ENCODE results near the gene NUP93. TPM values are rescaled to one million over a fixed set of nuclear protein-coding genes. Genes with fewer than 3 reads are reported as not detected.
"Not testable (repeated sequence)": the region's sequence is repeated elsewhere in the genome, so short reads cannot be mapped to it uniquely, and the experiment has no call there.

NUP93 gene
- total RNA-seq, 1 experiment from 2014 or later, result 87.7 TPM

- DNase-seq (ENCODE audit: extremely low read depth, low read depth), result no peak
Observed at GRCh38 chr16:56774016-56774680, 44.2 kb downstream of the NUP93 start.

- DNase-seq (ENCODE audit: extremely low read depth, low read depth), result no peak
Observed at GRCh38 chr16:56775162-56775561, 45.2 kb downstream of the NUP93 start.

- no peak for DNase-seq (ENCODE audit: extremely low read depth, low read depth)
Observed at GRCh38 chr16:56776562-56776961, 46.6 kb downstream of the NUP93 start.

- no peak for DNase-seq (ENCODE audit: extremely low read depth, low read depth)
Observed at GRCh38 chr16:56777001-56777400, 47.1 kb downstream of the NUP93 start.

GRCh38 chr16:56777482-56777881, 47.6 kb downstream of the NUP93 start:
- no peak for DNase-seq (ENCODE audit: extremely low read depth, low read depth)

- no peak for DNase-seq (ENCODE audit: extremely low read depth, low read depth)
Observed at GRCh38 chr16:56779906-56780305, 50.0 kb downstream of the NUP93 start.

- DNase-seq (ENCODE audit: extremely low read depth, low read depth), result no peak
Observed at GRCh38 chr16:56780646-56781045, 50.7 kb downstream of the NUP93 start.

GRCh38 chr16:56781528-56781961, 51.6 kb downstream of the NUP93 start:
- DNase-seq (ENCODE audit: extremely low read depth, low read depth), result no peak

- DNase-seq (ENCODE audit: extremely low read depth, low read depth), result no peak
Observed at GRCh38 chr16:56783344-56783743, 53.4 kb downstream of the NUP93 start.

GRCh38 chr16:56785317-56785716, 55.4 kb downstream of the NUP93 start:
- no peak for DNase-seq (ENCODE audit: extremely low read depth, low read depth)

GRCh38 chr16:56787167-56787566, 57.2 kb downstream of the NUP93 start:
- no peak for DNase-seq (ENCODE audit: extremely low read depth, low read depth)

- DNase-seq (ENCODE audit: extremely low read depth, low read depth), result no peak
Observed at GRCh38 chr16:56788435-56788834, 58.5 kb downstream of the NUP93 start.

GRCh38 chr16:56789360-56789759, 59.4 kb downstream of the NUP93 start:
- DNase-seq (ENCODE audit: extremely low read depth, low read depth), result peak; percentile 72

- no peak for DNase-seq (ENCODE audit: extremely low read depth, low read depth)
Observed at GRCh38 chr16:56792967-56793366, 63.0 kb downstream of the NUP93 start.

- DNase-seq (ENCODE audit: extremely low read depth, low read depth), result peak; percentile 53
Observed at GRCh38 chr16:56793492-56793891, 63.6 kb downstream of the NUP93 start.

GRCh38 chr16:56795011-56795410, 65.1 kb downstream of the NUP93 start:
- DNase-seq (ENCODE audit: extremely low read depth, low read depth), result no peak

- DNase-seq (ENCODE audit: extremely low read depth, low read depth), result not testable (repeated sequence)
Observed at GRCh38 chr16:56797038-56797437, 67.1 kb downstream of the NUP93 start.

GRCh38 chr16:56797861-56798260, 67.9 kb downstream of the NUP93 start:
- no peak for DNase-seq (ENCODE audit: extremely low read depth, low read depth)

- no peak for DNase-seq (ENCODE audit: extremely low read depth, low read depth)
Observed at GRCh38 chr16:56798955-56799354, 69.0 kb downstream of the NUP93 start.

GRCh38 chr16:56800355-56800754, 70.4 kb downstream of the NUP93 start:
- DNase-seq (ENCODE audit: extremely low read depth, low read depth), result no peak

GRCh38 chr16:56801762-56802161, 71.8 kb downstream of the NUP93 start:
- no peak for DNase-seq (ENCODE audit: extremely low read depth, low read depth)

- DNase-seq (ENCODE audit: extremely low read depth, low read depth), result peak; percentile 30
Observed at GRCh38 chr16:56807011-56807675, 77.2 kb downstream of the NUP93 start.
